HFF-Myc (cell line): ENCODE results near the gene AGT.
"Not testable (repeated sequence)": the region's sequence is repeated elsewhere in the genome, so short reads cannot be mapped to it uniquely, and the experiment has no call there.

Source experiments
- DNase-seq: peaks from one replicate; pipeline ENCODE4 v3.0.0-alpha.2; 2011; ENCODE audit warnings: low read depth; ENCODE audit errors: extremely low read depth
- H3K4me3 ChIP-seq: replicated peaks from 2 replicates; pipeline ENCODE4 v1.5.1; 2011; ENCODE audit warnings: low read depth, mild to moderate bottlenecking, control low read depth, low read length
- TF ChIP-seq, protein P1 (sequence below): IDR thresholded peaks from 2 replicates; pipeline ENCODE4 v1.5.1; 2012; ENCODE audit warnings: mild to moderate bottlenecking, low read depth, low read length, control low read depth; ENCODE audit errors: missing control alignments

The AGT gene

DNA sequence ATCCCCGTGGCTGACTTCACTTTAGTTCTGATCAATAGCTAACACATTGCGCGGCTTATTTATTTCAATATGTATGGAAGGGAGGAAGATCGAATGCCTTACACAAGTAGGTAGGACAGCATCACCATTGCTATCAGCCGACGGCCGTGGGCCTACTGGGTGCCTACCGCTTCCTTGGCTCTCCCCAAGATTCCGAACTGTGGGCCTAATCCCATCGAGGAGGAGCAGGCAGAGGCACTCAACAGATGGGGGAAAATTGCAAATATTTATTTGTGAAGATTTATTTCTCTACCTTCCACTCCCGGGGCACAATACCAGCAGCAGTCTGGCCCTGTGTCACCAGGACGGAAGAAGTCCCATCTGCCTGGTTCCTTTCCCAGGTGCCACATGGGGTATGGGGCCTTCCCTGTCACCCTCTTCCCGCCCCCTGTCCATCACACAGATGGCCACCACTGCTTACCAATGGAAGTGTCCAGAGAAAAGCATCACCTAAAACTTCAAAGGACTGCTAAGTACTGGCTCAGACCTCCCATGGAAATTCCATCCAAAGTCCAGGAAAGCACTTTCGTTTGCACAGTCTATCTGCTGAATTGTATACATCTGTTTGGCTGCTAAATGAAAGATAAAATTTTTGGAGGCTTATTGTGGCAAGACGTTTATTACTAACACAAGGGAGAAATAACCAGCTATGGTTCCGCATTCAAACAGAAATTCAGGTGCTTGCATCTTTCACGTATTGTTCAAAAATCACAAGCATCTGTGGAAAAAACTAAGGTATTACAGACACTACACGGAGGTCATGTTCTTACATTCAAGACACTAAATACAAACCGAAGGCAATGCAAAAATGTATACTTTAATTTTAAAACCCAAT is 11.8 kb downstream of the AGT start:
- H3K4me3 ChIP-seq = no peak overlapping the region
- TF ChIP-seq, protein P1, sequence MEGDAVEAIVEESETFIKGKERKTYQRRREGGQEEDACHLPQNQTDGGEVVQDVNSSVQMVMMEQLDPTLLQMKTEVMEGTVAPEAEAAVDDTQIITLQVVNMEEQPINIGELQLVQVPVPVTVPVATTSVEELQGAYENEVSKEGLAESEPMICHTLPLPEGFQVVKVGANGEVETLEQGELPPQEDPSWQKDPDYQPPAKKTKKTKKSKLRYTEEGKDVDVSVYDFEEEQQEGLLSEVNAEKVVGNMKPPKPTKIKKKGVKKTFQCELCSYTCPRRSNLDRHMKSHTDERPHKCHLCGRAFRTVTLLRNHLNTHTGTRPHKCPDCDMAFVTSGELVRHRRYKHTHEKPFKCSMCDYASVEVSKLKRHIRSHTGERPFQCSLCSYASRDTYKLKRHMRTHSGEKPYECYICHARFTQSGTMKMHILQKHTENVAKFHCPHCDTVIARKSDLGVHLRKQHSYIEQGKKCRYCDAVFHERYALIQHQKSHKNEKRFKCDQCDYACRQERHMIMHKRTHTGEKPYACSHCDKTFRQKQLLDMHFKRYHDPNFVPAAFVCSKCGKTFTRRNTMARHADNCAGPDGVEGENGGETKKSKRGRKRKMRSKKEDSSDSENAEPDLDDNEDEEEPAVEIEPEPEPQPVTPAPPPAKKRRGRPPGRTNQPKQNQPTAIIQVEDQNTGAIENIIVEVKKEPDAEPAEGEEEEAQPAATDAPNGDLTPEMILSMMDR = no peak
- DNase-seq = no peak

GRCh38 chr1:230701434-230701833 is 12.5 kb downstream of the AGT start:
- H3K4me3 ChIP-seq = no peak overlapping the region
- TF ChIP-seq, protein P1 = no peak
- no peak for DNase-seq

DNA sequence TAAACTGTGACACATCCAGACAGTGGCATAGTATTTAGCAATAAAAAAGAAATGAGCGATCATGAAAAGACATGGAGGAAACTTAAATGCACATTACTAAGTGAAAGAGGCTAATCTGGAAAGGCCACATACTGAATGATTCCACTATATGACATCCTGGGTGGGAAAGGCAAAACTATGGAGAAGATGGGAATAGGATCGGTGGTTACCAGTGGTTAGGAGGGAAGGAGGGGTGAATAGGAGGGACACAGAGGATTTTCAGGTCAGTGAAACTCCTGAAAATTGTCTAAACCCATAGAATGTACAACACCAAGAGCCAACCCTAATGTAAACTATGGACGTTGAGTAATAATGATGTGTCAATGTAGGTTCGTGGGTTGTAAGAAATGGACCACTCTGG is 13.8 kb downstream of the AGT start:
- TF ChIP-seq, protein P1 = no peak
- DNase-seq = no peak
- no peak overlapping the region for H3K4me3 ChIP-seq

GRCh38 chr1:230699716-230700115 is 14.2 kb downstream of the AGT start:
- TF ChIP-seq, protein P1 = no peak
- no peak for DNase-seq

GRCh38 chr1:230698964-230699363 is 15.0 kb downstream of the AGT start:
- H3K4me3 ChIP-seq, DNase-seq: not testable (repeated sequence)

More at GRCh38 chr1:230699716-230700115, 14.2 kb downstream of the AGT start:
- H3K4me3 ChIP-seq = no peak overlapping the region

- no peak for DNase-seq
- H3K4me3 ChIP-seq = no peak overlapping the region
- TF ChIP-seq, protein P1 = no peak
These were observed 15.8 kb downstream of the AGT start for GRCh38 chr1:230698130-230698529.

GRCh38 chr1:230696722-230697437 is 17.0 kb downstream of the AGT start:
- TF ChIP-seq, protein P1 = no peak
- H3K4me3 ChIP-seq = no peak overlapping the region
- DNase-seq = peak; percentile 49
